ENCODE data around the gene BACE2. TPM values are rescaled to one million over a fixed set of nuclear protein-coding genes. Genes with fewer than 3 reads are reported as not detected.

Gene BACE2
- total RNA-seq, 2 donors from 2014 or later, result 59.3 to 65.1 TPM

- intact Hi-C loops (cut with DNase I, micrococcal nuclease), result no loop called here
- ATAC-seq, result no peak
- no peak for DNase-seq
Measured at GRCh38 chr21:41322496-41323382, 154.8 kb downstream of the BACE2 start.

GRCh38 chr21:41325138-41325912, 157.4 kb downstream of the BACE2 start:
- intact Hi-C loops (cut with DNase I, micrococcal nuclease), result no loop called here
- DNase-seq, result no peak
- no peak for ATAC-seq

- ATAC-seq (peak; percentile 48), DNase-seq (no peak)
- intact Hi-C loops (cut with DNase I, micrococcal nuclease), result no loop called here
Measured at GRCh38 chr21:41326414-41327080, 158.6 kb downstream of the BACE2 start.

DNA sequence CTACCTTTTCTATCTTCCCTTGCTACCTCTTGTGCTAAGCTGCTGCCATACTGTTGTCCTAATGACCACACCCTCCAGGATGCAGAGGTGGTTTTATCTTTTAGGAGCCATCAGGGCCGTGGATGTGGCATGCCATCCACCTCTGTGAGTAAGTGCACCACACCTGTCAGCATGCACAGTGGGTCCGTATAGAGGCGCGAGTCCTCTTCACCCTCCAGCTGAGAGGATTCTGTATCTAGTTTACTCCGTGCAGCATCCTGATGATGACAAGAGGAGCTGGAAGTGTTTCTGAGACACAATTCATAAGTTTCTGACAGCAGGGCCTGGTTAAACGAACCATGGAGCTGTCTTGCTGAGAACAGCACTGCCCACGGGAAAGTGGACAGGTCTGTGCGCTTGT, 159.8 kb downstream of the BACE2 start:
- no peak for ATAC-seq
- intact Hi-C loops (cut with DNase I, micrococcal nuclease), result no loop called here
- no peak for DNase-seq

GRCh38 chr21:41328660-41329607, 161.0 kb downstream of the BACE2 start:
- DNase-seq, result no peak
- ATAC-seq, result no peak
- intact Hi-C loops (cut with DNase I, micrococcal nuclease), result no loop called here

Small RNA genes lying within 50 kb of the gene (microRNA-seq; reads per million reads assigned to microRNA genes)
- 0 to 2.7 reads per million in 2 donors for gene MIR3197

Other genes with a start within 250 kb of the BACE2 start
- 1 to 10 TPM in 1 of 2 donors, under 1 TPM in 1; 0.98 to 1.2 TPM for gene FAM3B, start 148.6 kb downstream of the BACE2 start, total RNA-seq
- gene MX2, start 193.9 kb downstream of the BACE2 start, total RNA-seq, result 1 to 10 TPM; 3.8 TPM

All from left colon (tissue), 2 donors.